ENCODE data around the gene LANCL2.

DNA sequence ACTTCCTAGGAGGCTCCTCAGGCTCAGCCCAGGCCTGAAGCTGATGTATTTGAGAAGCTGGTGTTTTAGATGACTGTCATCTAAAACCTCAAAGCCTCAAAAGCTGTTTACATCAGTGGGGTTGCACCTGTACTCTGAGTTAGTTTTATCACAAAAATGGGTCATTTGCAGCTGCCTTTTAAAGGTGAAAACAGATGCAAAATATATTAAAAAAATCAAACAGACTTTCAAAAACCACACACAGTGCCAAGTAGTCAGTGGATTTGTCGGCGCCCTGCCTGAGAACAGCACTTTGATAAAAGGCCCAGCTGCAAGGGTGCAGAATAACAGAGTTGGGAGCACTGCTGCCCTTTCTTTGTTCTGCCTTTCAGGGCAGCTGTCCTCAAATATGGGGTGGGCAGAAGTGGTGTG, 104.1 kb downstream of the LANCL2 start:
- TF ChIP-seq, protein P1, sequence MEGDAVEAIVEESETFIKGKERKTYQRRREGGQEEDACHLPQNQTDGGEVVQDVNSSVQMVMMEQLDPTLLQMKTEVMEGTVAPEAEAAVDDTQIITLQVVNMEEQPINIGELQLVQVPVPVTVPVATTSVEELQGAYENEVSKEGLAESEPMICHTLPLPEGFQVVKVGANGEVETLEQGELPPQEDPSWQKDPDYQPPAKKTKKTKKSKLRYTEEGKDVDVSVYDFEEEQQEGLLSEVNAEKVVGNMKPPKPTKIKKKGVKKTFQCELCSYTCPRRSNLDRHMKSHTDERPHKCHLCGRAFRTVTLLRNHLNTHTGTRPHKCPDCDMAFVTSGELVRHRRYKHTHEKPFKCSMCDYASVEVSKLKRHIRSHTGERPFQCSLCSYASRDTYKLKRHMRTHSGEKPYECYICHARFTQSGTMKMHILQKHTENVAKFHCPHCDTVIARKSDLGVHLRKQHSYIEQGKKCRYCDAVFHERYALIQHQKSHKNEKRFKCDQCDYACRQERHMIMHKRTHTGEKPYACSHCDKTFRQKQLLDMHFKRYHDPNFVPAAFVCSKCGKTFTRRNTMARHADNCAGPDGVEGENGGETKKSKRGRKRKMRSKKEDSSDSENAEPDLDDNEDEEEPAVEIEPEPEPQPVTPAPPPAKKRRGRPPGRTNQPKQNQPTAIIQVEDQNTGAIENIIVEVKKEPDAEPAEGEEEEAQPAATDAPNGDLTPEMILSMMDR (IDR thresholded peaks at IDR 0.05), result no peak
- no peak for TF ChIP-seq POLR2A (IDR thresholded peaks at IDR 0.05)
- no peak for TF ChIP-seq EP300 (IDR thresholded peaks at IDR 0.05)
- no peak for TF ChIP-seq POLR2AphosphoS5 (IDR thresholded peaks at IDR 0.05)
